Mononuclear cell (primary cell): ENCODE measurements around the gene CRKL. TPM values are rescaled to one million over a fixed set of nuclear protein-coding genes. Genes with fewer than 3 reads are reported as not detected.

Experiments used
- H3K27me3 ChIP-seq: 2 replicates; pipeline ENCODE4 v1.6.0; 2011; ENCODE audit warnings: low read length, control low read depth; ENCODE audit not compliant: insufficient read depth
- H3K4me1 ChIP-seq: 2 replicates; pipeline ENCODE4 v1.5.1; 2011; ENCODE audit warnings: mild to moderate bottlenecking, low read length, control low read depth; ENCODE audit not compliant: insufficient read depth
- H3K4me3 ChIP-seq: 2 replicates; pipeline ENCODE4 v1.5.1; 2011; ENCODE audit warnings: mild to moderate bottlenecking, low read length, moderate library complexity
- H3K9me3 ChIP-seq: 2 replicates; pipeline ENCODE4 v1.5.1; 2011; ENCODE audit warnings: low read depth, mild to moderate bottlenecking, control low read depth, low read length
- total RNA-seq: library from RNA; depleted of rRNA; stranded (reverse); fragments of >200 nt; gene quantifications from one replicate; pipeline ENCODE4 v1.2.3, GENCODE V29; 2012

The CRKL gene
- 51.9 TPM for total RNA-seq

GRCh38 chr22:20916916-20917810, at the start of gene CRKL:
TSS of gene CRKL (plus strand) at chr22:20917407. CDS start at chr22:20917935, 528 bp downstream.
- no peaks in the 10 kb centered on the region for H3K27me3 ChIP-seq
- H3K4me3 ChIP-seq = peak within 1 kb of the TSS; percentile 95
- no peaks in the 10 kb centered on the region for H3K9me3 ChIP-seq
- peaks cover 41% of the 10 kb centered on the region for H3K4me1 ChIP-seq

DNA sequence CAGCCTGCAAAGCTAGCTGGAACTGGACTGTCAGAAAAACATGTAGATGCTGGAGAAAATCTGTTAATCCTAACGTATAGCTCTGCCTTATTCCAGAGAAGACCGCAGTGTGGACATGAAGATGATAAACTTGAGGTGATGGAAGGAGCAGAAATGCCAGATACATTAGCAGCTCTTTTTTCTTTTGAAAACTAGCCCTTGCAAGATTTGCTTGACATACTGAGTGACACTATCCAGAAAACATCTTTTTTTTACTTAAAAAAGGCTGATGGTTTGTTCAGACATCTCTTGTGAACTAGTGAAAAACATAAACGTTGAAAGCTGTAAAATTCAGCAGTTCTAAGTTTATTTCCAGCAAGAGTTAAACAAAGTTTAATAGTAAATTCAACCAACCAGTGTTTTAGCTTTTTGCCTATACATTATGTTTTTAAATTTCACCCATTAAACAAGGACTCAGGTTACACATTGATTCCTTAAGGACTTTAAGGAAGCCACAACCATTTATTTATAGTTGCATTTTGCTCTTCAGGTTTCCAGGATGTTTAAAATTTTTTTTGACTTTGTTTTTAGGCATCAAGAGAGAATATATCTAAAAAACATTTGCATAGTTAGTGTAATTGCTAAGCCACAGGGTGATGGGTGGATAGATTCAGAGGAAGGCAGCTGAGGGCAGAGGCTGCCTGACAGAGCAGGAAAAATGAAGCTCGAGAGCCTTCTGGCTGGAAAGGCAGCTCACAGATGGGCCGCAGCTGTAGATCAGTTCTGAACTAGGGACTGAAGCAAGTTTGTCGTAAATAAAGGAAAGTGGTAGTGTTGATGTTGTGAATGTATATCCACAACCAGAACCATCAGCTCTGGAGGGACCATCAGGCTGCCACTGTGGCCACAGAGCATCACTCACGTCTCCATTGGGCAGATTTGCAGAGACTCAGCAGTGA, 48.9 kb upstream of the CRKL start:
- no peaks in the 10 kb centered on the region for H3K9me3 ChIP-seq
- peaks cover 29% of the 10 kb centered on the region for H3K4me1 ChIP-seq
- no peak overlapping the region for H3K4me3 ChIP-seq
- H3K27me3 ChIP-seq = no peaks in the 10 kb centered on the region

DNA sequence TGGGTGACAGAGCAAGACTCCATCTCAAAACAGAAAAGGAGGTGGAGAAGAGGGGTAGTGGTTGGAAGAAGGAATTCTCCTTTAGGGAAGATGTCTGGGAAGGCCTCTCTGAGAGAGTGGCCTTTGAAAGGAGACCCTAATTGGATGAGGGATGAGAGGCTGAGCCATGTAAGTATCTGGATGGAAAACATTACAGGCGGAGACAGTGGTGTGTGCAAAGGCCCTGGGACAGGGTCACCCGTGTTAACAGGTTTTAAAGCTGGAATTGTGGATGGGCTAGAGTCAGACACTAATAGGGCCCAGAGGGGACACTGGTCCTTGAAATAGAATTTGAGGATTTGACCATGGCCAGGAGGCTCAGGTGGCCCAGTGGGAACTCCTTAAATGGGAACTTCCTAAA, 48.0 kb upstream of the CRKL start:
- H3K4me1 ChIP-seq = peaks cover 24% of the 10 kb centered on the region
- no peaks in the 10 kb centered on the region for H3K9me3 ChIP-seq
- H3K27me3 ChIP-seq = no peaks in the 10 kb centered on the region
- no peak overlapping the region for H3K4me3 ChIP-seq

- no peaks in the 10 kb centered on the region for H3K9me3 ChIP-seq
- no peak overlapping the region for H3K4me3 ChIP-seq
- H3K27me3 ChIP-seq = no peaks in the 10 kb centered on the region
- H3K4me1 ChIP-seq = no peaks in the 10 kb centered on the region
Observed at GRCh38 chr22:20873214-20873613, 44.0 kb upstream of the CRKL start.

DNA sequence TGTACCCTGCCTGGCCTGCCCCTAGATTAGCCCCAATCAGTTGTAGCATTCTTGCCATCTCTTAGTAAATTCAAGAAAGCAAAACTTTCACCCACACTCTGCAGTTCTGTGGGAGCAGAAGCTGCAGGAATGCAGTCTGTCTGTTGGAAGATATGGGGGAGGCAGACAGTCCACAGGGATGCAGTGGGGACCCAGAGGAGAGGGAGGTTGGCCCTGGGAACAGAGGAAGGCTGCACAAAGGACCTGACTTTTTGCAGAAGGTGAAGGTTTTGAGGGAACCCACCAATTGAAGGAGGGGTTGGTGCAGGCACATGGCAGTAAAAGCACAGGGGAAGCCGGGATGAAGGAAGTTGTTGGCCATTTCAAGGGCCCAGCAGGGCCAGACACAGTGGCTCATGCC, 41.9 kb upstream of the CRKL start:
- H3K9me3 ChIP-seq = no peaks in the 10 kb centered on the region
- no peaks in the 10 kb centered on the region for H3K27me3 ChIP-seq
- no peak overlapping the region for H3K4me3 ChIP-seq
- H3K4me1 ChIP-seq = no peaks in the 10 kb centered on the region

DNA sequence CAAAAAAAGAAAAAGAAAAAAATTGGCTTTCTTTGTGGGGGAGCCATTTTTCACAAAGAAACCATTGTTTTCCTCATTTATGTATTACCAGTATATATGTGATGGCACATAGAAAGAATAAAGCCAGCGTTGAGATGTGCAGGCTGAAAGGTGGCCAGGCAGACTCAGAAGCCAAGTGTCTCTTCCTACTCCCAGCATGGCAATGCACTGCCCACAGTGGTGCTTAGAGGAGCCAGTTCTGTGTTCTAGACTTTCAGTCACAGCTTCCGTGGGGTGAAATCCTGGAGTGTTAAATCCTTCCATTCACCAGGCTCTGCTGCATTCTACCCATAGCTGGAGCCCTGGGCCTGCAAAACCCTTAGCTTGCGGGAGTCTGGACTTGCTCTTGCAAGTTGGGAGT, 39.5 kb upstream of the CRKL start:
- no peaks in the 10 kb centered on the region for H3K27me3 ChIP-seq
- no peak overlapping the region for H3K4me3 ChIP-seq
- H3K4me1 ChIP-seq = no peaks in the 10 kb centered on the region
- H3K9me3 ChIP-seq = no peaks in the 10 kb centered on the region

- Histone ChIP-seq H3K4me3 (no peak overlapping the region), H3K4me1 (peaks cover 9% of the 10 kb centered on the region), H3K9me3 (no peaks in the 10 kb centered on the region)
Observed at GRCh38 chr22:20881231-20881630, 36.0 kb upstream of the CRKL start.

GRCh38 chr22:20881869-20882815, 35.1 kb upstream of the CRKL start:
- H3K9me3 ChIP-seq = no peaks in the 10 kb centered on the region
- no peak overlapping the region for H3K4me3 ChIP-seq
- H3K27me3 ChIP-seq = no peaks in the 10 kb centered on the region
- H3K4me1 ChIP-seq = peaks cover 9% of the 10 kb centered on the region

More at GRCh38 chr22:20881231-20881630, 36.0 kb upstream of the CRKL start:
- H3K27me3 ChIP-seq = no peaks in the 10 kb centered on the region

- Histone ChIP-seq H3K4me1 (peaks cover 9% of the 10 kb centered on the region), H3K9me3 (no peaks in the 10 kb centered on the region), H3K4me3 (no peak overlapping the region), H3K27me3 (no peaks in the 10 kb centered on the region)
Observed at GRCh38 chr22:20882855-20883254, 34.4 kb upstream of the CRKL start.

DNA sequence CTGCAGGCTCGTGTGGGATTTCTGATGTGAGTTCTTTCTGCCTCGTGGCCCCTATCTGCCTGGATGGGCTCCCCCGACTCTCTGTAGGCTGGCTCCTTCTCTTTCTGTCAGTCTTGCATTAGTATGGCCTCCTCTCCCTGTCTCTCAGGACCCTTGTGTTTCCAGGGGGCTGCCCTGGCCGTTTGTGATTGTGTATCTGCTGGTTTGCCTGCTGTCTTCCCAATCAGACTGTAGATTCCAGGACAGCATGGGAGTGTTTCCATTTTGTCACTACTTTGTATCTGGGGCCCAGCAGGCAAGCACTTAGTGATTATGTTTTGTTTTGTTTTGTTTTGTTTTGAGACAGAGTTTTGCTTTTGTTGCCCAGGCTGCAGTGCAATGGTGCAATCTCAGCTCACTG, 32.8 kb upstream of the CRKL start:
- Histone ChIP-seq H3K4me3 (no peak overlapping the region), H3K9me3 (no peaks in the 10 kb centered on the region), H3K4me1 (peaks cover 9% of the 10 kb centered on the region), H3K27me3 (no peaks in the 10 kb centered on the region)

DNA sequence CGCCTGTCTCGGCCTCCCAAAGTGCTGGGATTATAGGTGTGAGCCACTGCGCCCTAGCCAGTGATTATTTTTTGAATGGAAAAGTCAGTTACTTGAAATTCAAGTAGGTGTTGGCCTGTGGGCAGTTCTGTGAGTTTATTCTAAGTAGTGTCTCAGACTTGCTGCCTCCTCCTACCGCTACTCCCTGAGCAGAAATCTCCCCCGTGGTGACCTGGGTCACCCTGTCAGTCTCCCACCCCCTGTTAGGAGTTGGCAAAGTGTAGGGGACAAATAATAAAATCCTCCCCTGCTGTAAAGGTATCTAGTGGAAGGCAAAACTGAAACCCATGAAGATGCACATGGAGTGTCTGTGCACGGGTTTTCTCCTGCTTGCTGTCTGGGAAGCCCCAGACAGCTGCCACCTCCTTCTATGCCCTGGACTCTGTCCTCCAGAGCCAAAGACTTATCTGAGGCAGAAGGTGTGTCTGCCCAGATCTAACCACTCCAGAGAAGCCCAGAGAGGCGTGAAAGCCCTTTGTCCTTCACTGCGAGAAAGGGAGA, 32.1 kb upstream of the CRKL start:
- no peaks in the 10 kb centered on the region for H3K9me3 ChIP-seq
- H3K4me3 ChIP-seq = no peak overlapping the region
- H3K27me3 ChIP-seq = no peaks in the 10 kb centered on the region
- H3K4me1 ChIP-seq = peaks cover 9% of the 10 kb centered on the region

GRCh38 chr22:20885557-20886323, 31.5 kb upstream of the CRKL start:
- H3K4me3 ChIP-seq = no peak overlapping the region
- H3K4me1 ChIP-seq = peaks cover 9% of the 10 kb centered on the region
- no peaks in the 10 kb centered on the region for H3K9me3 ChIP-seq
- no peaks in the 10 kb centered on the region for H3K27me3 ChIP-seq

DNA sequence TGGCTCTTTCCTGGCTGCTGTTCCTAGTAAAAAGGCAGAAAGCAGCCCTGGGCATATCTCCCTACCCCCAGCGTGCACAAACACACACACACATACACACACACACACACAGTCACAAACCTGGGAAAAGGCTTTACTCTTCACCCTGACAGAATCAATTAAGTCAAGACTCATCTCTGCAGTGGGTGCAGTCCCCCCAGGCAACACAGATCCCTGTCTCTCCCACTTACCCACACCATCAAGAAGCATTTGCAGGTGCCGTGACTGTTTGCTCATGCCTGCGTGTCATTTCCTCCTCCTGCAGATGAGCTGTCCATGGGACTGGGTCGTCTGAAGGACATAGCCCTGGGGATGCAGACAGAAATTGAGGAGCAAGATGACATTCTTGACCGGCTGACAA, 29.8 kb upstream of the CRKL start:
- Histone ChIP-seq H3K4me1 (peaks cover 9% of the 10 kb centered on the region), H3K27me3 (no peaks in the 10 kb centered on the region), H3K9me3 (no peaks in the 10 kb centered on the region), H3K4me3 (no peak overlapping the region)
